ENCODE measurements around the gene IFIT2.

IFIT2 gene

DNA sequence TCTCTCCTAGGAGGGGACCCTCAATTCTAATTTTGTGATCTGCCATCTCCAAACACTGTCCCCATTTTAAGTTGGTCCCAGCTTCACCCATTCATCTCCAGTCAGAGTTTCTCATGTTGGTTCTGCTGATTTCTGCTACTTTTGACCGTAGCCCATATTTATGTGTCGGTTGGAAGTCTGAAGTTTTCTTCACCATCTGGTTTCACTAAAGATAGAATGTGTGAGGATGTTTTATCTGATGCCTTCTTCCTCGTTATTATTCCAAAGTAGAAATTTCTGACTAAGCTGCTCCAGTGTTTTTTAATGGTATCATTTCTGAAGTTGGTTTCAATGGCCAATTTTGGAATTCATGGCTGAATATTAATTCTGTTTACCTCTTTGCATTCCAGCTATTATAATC, 21.3 kb upstream of the IFIT2 start:
- TF ChIP-seq YY1 (IDR thresholded peaks at IDR 0.05; ENCODE audit: low read depth) (no peak), TCF12 (IDR thresholded peaks at IDR 0.05; ENCODE audit: low read depth) (no peak), EP300 (IDR thresholded peaks at IDR 0.05; ENCODE audit: borderline replicate concordance) (no peak), NFIC (IDR thresholded peaks at IDR 0.05) (no peak), CREB1 (IDR thresholded peaks at IDR 0.05; ENCODE audit: low read depth) (no peak), ZBTB7A (IDR thresholded peaks at IDR 0.05; ENCODE audit: low read depth) (no peak), CEBPB (IDR thresholded peaks at IDR 0.05) (no peak), RAD21 (IDR thresholded peaks at IDR 0.05; ENCODE audit: low read depth) (no peak), TEAD4 (IDR thresholded peaks at IDR 0.05) (no peak)
- TF ChIP-seq, protein P1, sequence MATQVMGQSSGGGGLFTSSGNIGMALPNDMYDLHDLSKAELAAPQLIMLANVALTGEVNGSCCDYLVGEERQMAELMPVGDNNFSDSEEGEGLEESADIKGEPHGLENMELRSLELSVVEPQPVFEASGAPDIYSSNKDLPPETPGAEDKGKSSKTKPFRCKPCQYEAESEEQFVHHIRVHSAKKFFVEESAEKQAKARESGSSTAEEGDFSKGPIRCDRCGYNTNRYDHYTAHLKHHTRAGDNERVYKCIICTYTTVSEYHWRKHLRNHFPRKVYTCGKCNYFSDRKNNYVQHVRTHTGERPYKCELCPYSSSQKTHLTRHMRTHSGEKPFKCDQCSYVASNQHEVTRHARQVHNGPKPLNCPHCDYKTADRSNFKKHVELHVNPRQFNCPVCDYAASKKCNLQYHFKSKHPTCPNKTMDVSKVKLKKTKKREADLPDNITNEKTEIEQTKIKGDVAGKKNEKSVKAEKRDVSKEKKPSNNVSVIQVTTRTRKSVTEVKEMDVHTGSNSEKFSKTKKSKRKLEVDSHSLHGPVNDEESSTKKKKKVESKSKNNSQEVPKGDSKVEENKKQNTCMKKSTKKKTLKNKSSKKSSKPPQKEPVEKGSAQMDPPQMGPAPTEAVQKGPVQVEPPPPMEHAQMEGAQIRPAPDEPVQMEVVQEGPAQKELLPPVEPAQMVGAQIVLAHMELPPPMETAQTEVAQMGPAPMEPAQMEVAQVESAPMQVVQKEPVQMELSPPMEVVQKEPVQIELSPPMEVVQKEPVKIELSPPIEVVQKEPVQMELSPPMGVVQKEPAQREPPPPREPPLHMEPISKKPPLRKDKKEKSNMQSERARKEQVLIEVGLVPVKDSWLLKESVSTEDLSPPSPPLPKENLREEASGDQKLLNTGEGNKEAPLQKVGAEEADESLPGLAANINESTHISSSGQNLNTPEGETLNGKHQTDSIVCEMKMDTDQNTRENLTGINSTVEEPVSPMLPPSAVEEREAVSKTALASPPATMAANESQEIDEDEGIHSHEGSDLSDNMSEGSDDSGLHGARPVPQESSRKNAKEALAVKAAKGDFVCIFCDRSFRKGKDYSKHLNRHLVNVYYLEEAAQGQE (IDR thresholded peaks at IDR 0.05; ENCODE audit: low read depth), result no peak
- TF ChIP-seq, protein P2, sequence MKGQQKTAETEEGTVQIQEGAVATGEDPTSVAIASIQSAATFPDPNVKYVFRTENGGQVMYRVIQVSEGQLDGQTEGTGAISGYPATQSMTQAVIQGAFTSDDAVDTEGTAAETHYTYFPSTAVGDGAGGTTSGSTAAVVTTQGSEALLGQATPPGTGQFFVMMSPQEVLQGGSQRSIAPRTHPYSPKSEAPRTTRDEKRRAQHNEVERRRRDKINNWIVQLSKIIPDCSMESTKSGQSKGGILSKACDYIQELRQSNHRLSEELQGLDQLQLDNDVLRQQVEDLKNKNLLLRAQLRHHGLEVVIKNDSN (IDR thresholded peaks at IDR 0.05), result no peak

DNA sequence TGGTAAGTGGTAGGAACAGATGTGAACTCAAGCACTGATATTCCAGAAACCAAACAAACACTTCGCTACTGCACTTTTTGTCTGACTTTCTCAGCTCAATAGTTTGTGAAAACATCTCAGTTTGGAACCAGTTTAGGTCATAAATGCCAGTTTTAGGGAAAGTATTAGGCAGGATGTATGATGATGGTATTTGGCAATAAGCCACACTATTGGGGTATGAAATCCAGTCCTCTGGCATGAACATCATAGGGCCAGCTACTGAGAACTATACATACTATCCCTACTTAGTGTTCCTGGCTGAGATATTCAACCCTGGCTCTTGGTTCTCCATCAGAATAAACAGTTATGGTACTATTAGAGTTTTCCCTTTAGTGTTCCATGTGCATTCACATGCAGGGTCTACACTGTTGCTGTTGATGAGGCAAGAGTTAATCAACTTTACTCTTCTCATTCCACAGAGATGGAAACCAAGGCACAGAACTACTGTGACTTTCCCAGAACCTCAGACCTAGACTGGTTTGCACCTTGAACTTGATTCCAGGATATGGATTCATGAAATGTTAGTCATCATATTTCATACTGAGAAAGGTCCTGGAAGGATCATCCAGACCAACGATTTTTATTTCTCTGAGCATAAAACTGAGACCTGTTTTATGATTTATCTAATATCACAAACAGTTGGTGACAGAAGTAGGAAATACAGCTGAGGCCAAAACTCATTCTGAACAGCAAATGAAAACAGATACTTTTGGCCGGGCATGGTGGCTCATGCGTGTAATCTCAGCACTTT, 20.0 kb upstream of the IFIT2 start:
- TF ChIP-seq CEBPB (IDR thresholded peaks at IDR 0.05) (no peak), RAD21 (IDR thresholded peaks at IDR 0.05; ENCODE audit: low read depth) (no peak), TAF1 (IDR thresholded peaks at IDR 0.05; ENCODE audit: low read depth) (no peak), NFIC (IDR thresholded peaks at IDR 0.05) (peak; percentile 63), TCF12 (IDR thresholded peaks at IDR 0.05; ENCODE audit: low read depth) (no peak)
- TF ChIP-seq, protein P2 (IDR thresholded peaks at IDR 0.05), result no peak
- TF ChIP-seq, protein P3, sequence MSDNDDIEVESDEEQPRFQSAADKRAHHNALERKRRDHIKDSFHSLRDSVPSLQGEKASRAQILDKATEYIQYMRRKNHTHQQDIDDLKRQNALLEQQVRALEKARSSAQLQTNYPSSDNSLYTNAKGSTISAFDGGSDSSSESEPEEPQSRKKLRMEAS (IDR thresholded peaks at IDR 0.05), result no peak

DNA sequence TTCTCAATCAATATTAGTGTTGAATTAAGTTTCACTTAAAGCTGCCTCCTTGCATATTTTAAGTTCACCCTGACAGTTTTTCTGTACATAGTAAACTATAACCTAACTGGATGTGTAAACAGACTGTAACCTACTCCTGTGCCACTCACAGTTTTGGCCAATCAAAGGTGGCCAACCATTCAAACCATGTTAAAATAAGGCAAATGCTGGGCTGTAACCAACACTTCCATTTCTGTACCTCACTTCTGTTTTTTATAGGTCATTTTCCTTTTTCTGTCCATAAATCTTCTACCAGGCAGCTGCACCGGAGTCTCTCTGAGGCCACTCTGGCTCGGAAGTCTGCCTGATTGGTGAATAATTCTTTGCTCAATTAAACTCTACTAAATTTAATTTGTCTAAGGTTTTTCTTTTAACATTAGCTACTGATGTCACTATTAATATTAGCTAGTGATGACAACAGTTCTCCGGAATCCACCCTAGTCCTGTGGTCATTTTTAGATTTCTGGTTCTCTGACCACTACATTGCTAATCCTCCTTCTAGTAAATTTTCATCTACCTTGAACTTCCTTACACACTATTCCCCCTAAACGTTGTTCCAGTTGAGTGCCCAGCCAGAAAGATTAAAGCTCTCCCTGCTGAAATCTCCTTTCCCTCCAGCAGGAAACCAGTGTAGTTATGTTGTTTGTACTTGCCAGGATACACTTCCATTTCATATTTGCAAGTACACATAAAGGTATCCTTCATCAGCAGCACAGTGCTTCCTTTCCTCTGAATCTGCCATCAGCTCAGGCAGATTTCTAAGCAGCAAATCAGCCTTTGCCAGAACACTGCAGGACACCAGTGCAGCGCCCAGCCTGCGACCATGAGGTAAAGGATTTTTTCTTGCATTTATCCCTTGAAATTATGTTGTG, 18.6 kb upstream of the IFIT2 start:
- TF ChIP-seq FOXM1 (IDR thresholded peaks at IDR 0.05; ENCODE audit: borderline replicate concordance, low read depth) (peak; percentile 16; the same call in 1 of the 2 replicates), NFIC (IDR thresholded peaks at IDR 0.05) (no peak; the same call in none of the 2 replicates), TCF12 (IDR thresholded peaks at IDR 0.05; ENCODE audit: low read depth) (peak; percentile 12; the same call in 1 of the 2 replicates)
- TF ChIP-seq, protein P2 (IDR thresholded peaks at IDR 0.05), result no peak
- TF ChIP-seq, protein P3 (IDR thresholded peaks at IDR 0.05), result peak; percentile 67
- TF ChIP-seq, protein P1 (IDR thresholded peaks at IDR 0.05; ENCODE audit: low read depth), result no peak

DNA sequence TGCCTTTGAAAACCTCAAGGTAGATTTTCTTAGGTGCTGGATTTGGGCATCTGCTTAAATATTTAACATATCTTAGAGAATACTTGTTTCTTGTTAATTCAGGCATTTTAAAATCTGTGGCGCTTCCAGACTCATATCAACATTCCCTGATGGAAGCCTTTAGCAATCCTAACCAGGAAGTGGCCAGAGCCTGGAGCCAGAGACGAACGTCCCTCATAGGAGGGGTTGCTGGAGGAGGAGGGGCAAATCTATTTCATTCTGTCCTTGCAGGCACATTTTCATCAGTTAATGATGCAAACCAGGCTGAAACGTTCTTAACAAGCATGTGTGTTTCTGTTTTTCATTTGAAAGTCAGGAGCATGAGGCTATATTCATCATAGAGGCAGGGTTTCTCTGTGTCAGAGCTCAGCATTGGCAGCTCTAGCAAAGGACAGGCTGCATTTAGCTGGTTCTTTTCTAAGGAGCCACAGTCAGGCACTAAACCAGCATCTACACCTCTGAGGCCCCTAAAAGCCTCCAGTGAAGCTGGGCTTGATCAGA, 17.8 kb upstream of the IFIT2 start:
- TF ChIP-seq CEBPB (IDR thresholded peaks at IDR 0.05), result no peak
- no peak for TF ChIP-seq TEAD4 (IDR thresholded peaks at IDR 0.05)
- no peak for TF ChIP-seq TAF1 (IDR thresholded peaks at IDR 0.05; ENCODE audit: low read depth)
- TF ChIP-seq TCF12 (IDR thresholded peaks at IDR 0.05; ENCODE audit: low read depth), result no peak
- TF ChIP-seq FOXM1 (IDR thresholded peaks at IDR 0.05; ENCODE audit: borderline replicate concordance, low read depth), result no peak
- TF ChIP-seq, protein P3 (IDR thresholded peaks at IDR 0.05), result peak; percentile 2; the same call in 1 of the 2 replicates
- TF ChIP-seq ZBTB7A (IDR thresholded peaks at IDR 0.05; ENCODE audit: low read depth), result no peak
- TF ChIP-seq NFIC (IDR thresholded peaks at IDR 0.05), result 0 out of 2 replicates have a peak, but pooled peaks have one; percentile 5

Data from Ishikawa (cell line).